ENCODE data around the gene KCNT2.

DNA sequence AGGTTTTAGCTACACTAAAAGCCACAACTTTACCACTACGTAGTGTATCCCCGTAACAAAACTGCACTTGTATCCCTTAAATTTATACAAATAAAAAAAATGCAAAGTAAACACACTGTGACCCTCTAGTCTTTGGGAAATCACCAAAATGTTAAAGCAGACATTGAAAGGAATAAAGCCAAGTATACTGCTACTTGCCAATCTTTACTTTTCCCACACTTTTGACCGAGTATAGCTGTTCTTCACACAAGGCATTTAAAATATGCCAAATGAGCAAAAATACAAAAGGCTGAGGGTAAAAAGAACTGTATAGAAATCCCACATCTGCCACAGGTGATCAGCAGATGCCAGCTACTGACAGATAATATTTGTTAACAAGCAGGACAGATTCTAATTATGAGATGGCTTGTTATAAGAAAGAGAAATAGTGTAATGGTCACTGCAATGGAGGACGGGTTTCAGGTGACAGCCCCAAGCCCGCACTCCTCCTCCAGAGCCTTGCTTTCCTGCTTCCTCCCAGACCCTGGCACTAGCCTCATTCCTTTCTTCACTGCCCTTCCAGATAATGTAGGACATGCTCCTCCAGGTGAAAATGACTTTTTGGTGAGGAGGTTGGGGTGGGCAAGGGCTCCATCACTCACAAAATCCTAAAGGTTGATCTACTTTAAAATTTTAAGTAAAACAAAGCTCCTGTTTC is 18.1 kb downstream of the KCNT2 start:
- TF ChIP-seq, protein P1, sequence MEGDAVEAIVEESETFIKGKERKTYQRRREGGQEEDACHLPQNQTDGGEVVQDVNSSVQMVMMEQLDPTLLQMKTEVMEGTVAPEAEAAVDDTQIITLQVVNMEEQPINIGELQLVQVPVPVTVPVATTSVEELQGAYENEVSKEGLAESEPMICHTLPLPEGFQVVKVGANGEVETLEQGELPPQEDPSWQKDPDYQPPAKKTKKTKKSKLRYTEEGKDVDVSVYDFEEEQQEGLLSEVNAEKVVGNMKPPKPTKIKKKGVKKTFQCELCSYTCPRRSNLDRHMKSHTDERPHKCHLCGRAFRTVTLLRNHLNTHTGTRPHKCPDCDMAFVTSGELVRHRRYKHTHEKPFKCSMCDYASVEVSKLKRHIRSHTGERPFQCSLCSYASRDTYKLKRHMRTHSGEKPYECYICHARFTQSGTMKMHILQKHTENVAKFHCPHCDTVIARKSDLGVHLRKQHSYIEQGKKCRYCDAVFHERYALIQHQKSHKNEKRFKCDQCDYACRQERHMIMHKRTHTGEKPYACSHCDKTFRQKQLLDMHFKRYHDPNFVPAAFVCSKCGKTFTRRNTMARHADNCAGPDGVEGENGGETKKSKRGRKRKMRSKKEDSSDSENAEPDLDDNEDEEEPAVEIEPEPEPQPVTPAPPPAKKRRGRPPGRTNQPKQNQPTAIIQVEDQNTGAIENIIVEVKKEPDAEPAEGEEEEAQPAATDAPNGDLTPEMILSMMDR (IDR thresholded peaks at IDR 0.05; ENCODE audit: control extremely low read depth in 1 of 3, insufficient read depth in 1 of 3, low read depth in 1 of 3, low read length in 3 of 3), result no peak
- TF ChIP-seq RFX5 (IDR thresholded peaks at IDR 0.05; ENCODE audit: borderline replicate concordance, low read depth, low read length), result no peak
- TF ChIP-seq POLR2AphosphoS5 (IDR thresholded peaks at IDR 0.05; ENCODE audit: low read depth, low read length), result no peak
- TF ChIP-seq FOSL1 (IDR thresholded peaks at IDR 0.05; ENCODE audit: insufficient read depth, low read depth, low read length), result no peak
- no peak for TF ChIP-seq POLR2A (IDR thresholded peaks at IDR 0.05; ENCODE audit: control extremely low read depth in 1 of 2, low read depth in 2 of 2, low read length in 2 of 2)
- no peak for TF ChIP-seq HDAC6 (IDR thresholded peaks at IDR 0.05; ENCODE audit: low read depth, low read length)
- TF ChIP-seq EZH2 (IDR thresholded peaks at IDR 0.05; ENCODE audit: low read depth, low read length, severe bottlenecking), result no peak
- TF ChIP-seq TAF7 (optimal IDR thresholded peaks at IDR 0.05; ENCODE audit: borderline replicate concordance, low read depth, low read length), result no peak
- no peak for TF ChIP-seq PHF8 (conservative IDR thresholded peaks at IDR 0.05; ENCODE audit: low read depth, low read length)
- no peak for TF ChIP-seq SRF (IDR thresholded peaks at IDR 0.05; ENCODE audit: low read depth, low read length)
- TF ChIP-seq, protein P2, sequence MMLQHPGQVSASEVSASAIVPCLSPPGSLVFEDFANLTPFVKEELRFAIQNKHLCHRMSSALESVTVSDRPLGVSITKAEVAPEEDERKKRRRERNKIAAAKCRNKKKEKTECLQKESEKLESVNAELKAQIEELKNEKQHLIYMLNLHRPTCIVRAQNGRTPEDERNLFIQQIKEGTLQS (IDR thresholded peaks at IDR 0.05; ENCODE audit: insufficient read depth, low read depth, low read length), result no peak
- TF ChIP-seq, protein P3, sequence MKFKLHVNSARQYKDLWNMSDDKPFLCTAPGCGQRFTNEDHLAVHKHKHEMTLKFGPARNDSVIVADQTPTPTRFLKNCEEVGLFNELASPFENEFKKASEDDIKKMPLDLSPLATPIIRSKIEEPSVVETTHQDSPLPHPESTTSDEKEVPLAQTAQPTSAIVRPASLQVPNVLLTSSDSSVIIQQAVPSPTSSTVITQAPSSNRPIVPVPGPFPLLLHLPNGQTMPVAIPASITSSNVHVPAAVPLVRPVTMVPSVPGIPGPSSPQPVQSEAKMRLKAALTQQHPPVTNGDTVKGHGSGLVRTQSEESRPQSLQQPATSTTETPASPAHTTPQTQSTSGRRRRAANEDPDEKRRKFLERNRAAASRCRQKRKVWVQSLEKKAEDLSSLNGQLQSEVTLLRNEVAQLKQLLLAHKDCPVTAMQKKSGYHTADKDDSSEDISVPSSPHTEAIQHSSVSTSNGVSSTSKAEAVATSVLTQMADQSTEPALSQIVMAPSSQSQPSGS (IDR thresholded peaks at IDR 0.05; ENCODE audit: low read length), result no peak

All from H1 (cell line).